HepG2 (cell line): ENCODE measurements around the gene MDH1. TPM values are rescaled to one million over a fixed set of nuclear protein-coding genes. Genes with fewer than 3 reads are reported as not detected.

Source experiments
- CREB3 ChIP-seq: sonication (generic); formaldehyde crosslinking; IDR thresholded peaks from 2 replicates; pipeline ENCODE4 v1.5.0; 2020; ENCODE audit warnings: missing genetic modification reagents
- GFI1 ChIP-seq: sonication (generic); formaldehyde crosslinking; IDR thresholded peaks from 2 replicates; pipeline ENCODE4 v1.5.0; 2020; ENCODE audit warnings: missing genetic modification reagents, mild to moderate bottlenecking, borderline replicate concordance
- HNRNPLL ChIP-seq: fragments of 200-400 bp; formaldehyde crosslinking; IDR thresholded peaks from 2 replicates; pipeline ENCODE4 v1.6.1; 2017; ENCODE audit warnings: mild to moderate bottlenecking, low read depth, low read length; ENCODE audit not compliant: poor library complexity, severe bottlenecking
- HOMEZ ChIP-seq: IDR thresholded peaks from 2 replicates; pipeline ENCODE4 v1.6.1; 2016; ENCODE audit warnings: low read depth
- HOXA7 ChIP-seq: sonication (generic); formaldehyde crosslinking; IDR thresholded peaks from 2 replicates; pipeline ENCODE4 v1.8.1; 2022; ENCODE audit warnings: mild to moderate bottlenecking, missing genetic modification reagents, moderate library complexity
- KLF15 ChIP-seq: sonication (generic); formaldehyde crosslinking; IDR thresholded peaks from 2 replicates; pipeline ENCODE4 v1.8.1; 2023; ENCODE audit warnings: borderline replicate concordance, mild to moderate bottlenecking, inconsistent platforms, missing genetic modification reagents, mixed read lengths
- MAF1 ChIP-seq: sonication (generic); formaldehyde crosslinking; IDR thresholded peaks from 2 replicates; pipeline ENCODE4 v1.5.0; 2020; ENCODE audit warnings: missing genetic modification reagents, borderline replicate concordance
- MED1 ChIP-seq: sonication (generic); formaldehyde crosslinking; IDR thresholded peaks from 2 replicates; pipeline ENCODE4 v1.4.0; 2020; ENCODE audit warnings: missing genetic modification reagents
- NFE2L1 ChIP-seq: sonication (generic); formaldehyde crosslinking; IDR thresholded peaks from 2 replicates; pipeline ENCODE4 v1.4.0; 2020; ENCODE audit warnings: missing genetic modification reagents, mild to moderate bottlenecking, borderline replicate concordance
- PRDM15 ChIP-seq: sonication (generic); formaldehyde crosslinking; IDR thresholded peaks from 2 replicates; pipeline ENCODE4 v1.4.0; 2020; ENCODE audit warnings: missing genetic modification reagents
- RERE ChIP-seq: IDR thresholded peaks from 2 replicates; pipeline ENCODE4 v1.6.1; 2016; ENCODE audit warnings: low read depth, missing genetic modification reagents, missing compliant biosample characterization
- SAP130 ChIP-seq: IDR thresholded peaks from 2 replicates; pipeline ENCODE4 v1.6.1; 2016; ENCODE audit warnings: low read depth
- SOX13 ChIP-seq, 3 experiments: fragments of 450-650 bp in 1 of 3; sonication (generic) in 1 of 3; formaldehyde crosslinking in 1 of 3; IDR thresholded peaks in 2 of 3; conservative IDR thresholded peaks in 1 of 3; 2 replicates each; pipeline versions ENCODE4 v1.5.0 to v1.6.1; 2016 to 2020; ENCODE audit warnings: antibody characterized with exemption in 1 of 3, mild to moderate bottlenecking in 1 of 3, missing compliant biosample characterization in 1 of 3, missing genetic modification reagents in 1 of 3, moderate library complexity in 1 of 3
- SRF ChIP-seq: IDR thresholded peaks from 2 replicates; pipeline ENCODE4 v1.6.1; 2011; ENCODE audit warnings: mild to moderate bottlenecking, low read depth, low read length, moderate library complexity
- TGIF2 ChIP-seq: IDR thresholded peaks from 2 replicates; pipeline ENCODE4 v1.6.1; 2016; ENCODE audit warnings: control low read depth, missing compliant biosample characterization
- ZBTB42 ChIP-seq: sonication (generic); formaldehyde crosslinking; IDR thresholded peaks from 2 replicates; pipeline ENCODE4 v1.5.0; 2020; ENCODE audit warnings: mild to moderate bottlenecking, missing genetic modification reagents
- ZNF558 ChIP-seq: sonication (generic); formaldehyde crosslinking; IDR thresholded peaks from 2 replicates; pipeline ENCODE4 v1.9.0; 2022; ENCODE audit warnings: mild to moderate bottlenecking, missing genetic modification reagents, borderline replicate concordance
- ZNF788 ChIP-seq: sonication (generic); formaldehyde crosslinking; IDR thresholded peaks from 2 replicates; pipeline ENCODE4 v1.5.0; 2020; ENCODE audit warnings: mild to moderate bottlenecking, missing genetic modification reagents, borderline replicate concordance
- polyA plus RNA-seq, 8 experiments: library from polyadenylated mRNA; depleted of rRNA in 3 of 8; stranded (reverse) in 7 of 8; unstranded in 1 of 8; fragments of >200 nt; fragmentation: Illumina TruSeq in 4 of 8; extraction: Trizol in 4 of 8; gene quantifications; 2 replicates each; pipeline versions ENCODE4 v1.2.1 to v1.2.3, GENCODE V29; 2011 to 2016; ENCODE audit warnings: low read depth in 4 of 8, missing spikeins in 1 of 8, mixed read lengths in 1 of 8; ENCODE audit not compliant: insufficient read depth in 1 of 8
- total RNA-seq, 5 experiments: library from RNA; depleted of rRNA; stranded (reverse); fragments of >200 nt; fragmentation: Illumina TruSeq; extraction: Trizol; gene quantifications; 2 replicates each; pipeline ENCODE4 v1.2.3, GENCODE V29; 2016; ENCODE audit warnings: low read depth in 1 of 5

The MDH1 gene
- total and polyA plus RNA-seq, 2 of the 13 experiments (the other 11 are each of a cell fraction or from before 2014, with no cell fraction given), result 293 to 415 TPM

- TF ChIP-seq HNRNPLL, result peak; percentile 35
- TF ChIP-seq HOMEZ (CRISPR knock-in tag), result no peak
- TF ChIP-seq ZNF788 (CRISPR knock-in tag), result no peak
- TF ChIP-seq SRF, result no peak
- TF ChIP-seq KLF15 (CRISPR knock-in tag), result no peak
- no peak for TF ChIP-seq ZNF558 (CRISPR knock-in tag)
- no peak for TF ChIP-seq SAP130
- TF ChIP-seq ZBTB42 (CRISPR knock-in tag), result no peak
- TF ChIP-seq NFE2L1 (CRISPR knock-in tag), result no peak
- no peak for TF ChIP-seq HOXA7 (CRISPR knock-in tag)
- 0 out of 2 replicates have a peak, but pooled peaks have one; percentile 0 for TF ChIP-seq CREB3 (CRISPR knock-in tag)
- TF ChIP-seq SOX13 (IDR thresholded peaks at IDR 0.05), result no peak
- no peak for TF ChIP-seq SOX13 (CRISPR knock-in tag; conservative IDR thresholded peaks at IDR 0.05 in 1 of 2, IDR thresholded peaks at IDR 0.05 in 1 of 2)
- TF ChIP-seq GFI1, result peak; percentile 66
- TF ChIP-seq TGIF2, result no peak
- no peak for TF ChIP-seq MED1 (CRISPR knock-in tag)
- TF ChIP-seq MAF1 (CRISPR knock-in tag), result no peak
- TF ChIP-seq PRDM15 (CRISPR knock-in tag), result no peak
- no peak for TF ChIP-seq RERE (CRISPR knock-in tag)
These were observed 864 bp upstream of the MDH1 start (continued) for GRCh38 chr2:63587814-63588384.
